ENCODE measurements around the gene SRGAP3.
A peak's percentile ranks its signal among the peaks of the same experiment; 100 is the strongest.

The SRGAP3 gene

DNA sequence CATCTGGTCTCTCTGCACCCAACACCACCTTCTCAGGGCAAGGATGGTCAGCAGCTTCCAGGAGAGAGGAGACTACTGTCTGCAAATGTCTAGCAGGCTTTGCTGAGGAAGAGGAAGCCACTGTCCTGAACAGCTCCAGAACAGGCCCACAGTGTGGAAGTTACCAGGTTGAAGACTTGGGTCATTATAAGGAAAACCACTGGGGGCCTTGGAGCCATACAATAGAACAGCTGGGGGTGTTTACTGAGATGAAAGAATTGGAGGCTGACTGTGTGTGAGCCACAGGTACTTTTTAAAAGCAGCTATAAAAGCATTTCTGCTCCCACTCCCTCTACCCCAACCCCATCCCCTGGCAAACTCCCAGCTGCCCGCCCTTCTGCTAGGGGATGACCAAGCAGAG is 24.2 kb downstream of the SRGAP3 start:
- DNase-seq (ENCODE audit: low read depth) = no peak

DNA sequence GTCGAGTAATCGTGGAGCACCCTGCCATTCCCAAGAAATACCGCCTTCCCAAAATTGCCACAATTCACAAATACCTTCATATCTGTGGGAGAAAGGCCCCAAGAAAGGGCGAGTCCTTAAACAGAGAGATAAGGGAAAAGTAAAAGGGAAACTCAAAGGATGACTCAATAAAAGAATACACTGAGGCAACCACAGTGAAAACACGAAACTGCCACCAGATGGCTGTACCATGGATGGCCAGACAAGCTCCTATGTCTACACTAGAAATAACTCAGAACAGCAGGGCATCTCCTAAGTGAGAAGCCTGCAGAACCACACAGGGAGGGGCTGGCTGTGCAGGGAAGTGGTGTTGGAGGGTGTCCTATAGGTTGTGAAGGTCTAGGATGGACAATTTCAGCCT is 25.0 kb downstream of the SRGAP3 start:
- no peak for DNase-seq (ENCODE audit: low read depth)

DNA sequence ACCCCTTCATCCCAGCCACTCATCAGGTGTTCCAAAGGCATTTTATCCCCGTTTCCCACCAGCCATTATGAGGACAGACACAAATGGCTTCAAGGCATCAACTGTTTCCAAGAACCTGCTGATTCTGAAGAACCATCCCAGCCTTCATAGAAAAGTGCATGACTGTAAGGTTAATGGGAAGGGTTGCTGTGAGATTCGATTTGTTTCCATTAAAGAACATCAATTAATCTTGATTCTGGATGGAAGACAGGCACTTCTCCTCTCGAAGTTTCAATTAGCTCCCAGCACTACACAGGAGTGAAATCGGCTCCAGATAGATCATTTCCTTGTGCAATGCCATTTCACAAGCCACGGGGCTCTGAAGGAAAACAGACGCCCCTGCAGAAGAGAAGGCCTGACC is 25.8 kb downstream of the SRGAP3 start:
- no peak for DNase-seq (ENCODE audit: low read depth)

DNA sequence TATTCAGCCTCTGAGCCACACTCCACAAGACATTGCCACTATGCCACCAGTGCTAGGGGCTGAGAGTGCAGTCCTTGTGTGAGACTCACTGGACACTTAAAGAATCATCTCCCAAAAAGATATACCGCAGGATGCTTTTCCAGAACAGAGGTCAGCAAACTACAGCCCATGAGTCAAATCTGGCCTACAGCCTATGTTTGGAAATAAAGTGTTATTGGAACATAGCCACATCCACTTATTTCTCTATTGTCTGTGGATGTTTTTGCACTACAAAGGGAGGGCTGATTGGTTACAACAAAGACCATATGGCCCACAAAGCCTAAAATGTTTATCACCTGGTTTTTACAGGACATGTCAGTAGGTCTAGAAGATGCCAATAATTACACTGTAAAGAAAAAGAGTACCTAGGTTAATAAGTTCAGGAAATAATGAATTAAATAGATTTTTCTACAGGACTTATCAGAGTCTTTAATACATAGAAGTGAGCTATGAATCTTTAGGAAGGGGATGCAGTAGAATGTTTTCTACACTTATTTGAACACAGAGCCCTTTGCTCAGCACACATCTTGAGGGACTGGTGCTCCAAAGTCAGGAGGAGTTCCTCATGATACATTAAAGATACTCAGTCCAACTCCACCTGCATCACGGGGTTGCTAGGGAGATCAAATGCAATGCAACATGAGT is 26.3 kb downstream of the SRGAP3 start:
- DNase-seq (ENCODE audit: low read depth) = no peak

DNA sequence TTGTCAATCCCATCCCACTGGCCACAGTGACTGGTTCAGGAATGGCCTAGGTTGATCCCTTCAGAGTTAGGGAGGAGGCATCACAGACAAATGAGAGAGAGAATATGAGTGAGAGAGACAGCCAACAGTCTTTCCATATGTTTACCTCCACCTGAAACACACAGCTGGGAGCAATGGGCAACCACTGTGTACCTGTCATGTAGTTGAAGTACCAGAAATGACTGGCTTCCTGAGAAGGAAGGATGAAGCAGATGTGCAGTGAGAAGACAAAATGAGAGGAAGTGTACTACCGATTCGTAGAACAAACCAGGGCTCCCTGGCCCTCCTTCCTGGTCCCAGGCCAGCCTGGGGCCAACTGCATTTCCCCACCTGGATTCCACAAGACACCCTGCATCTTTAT is 27.4 kb downstream of the SRGAP3 start:
- no peak for DNase-seq (ENCODE audit: low read depth)

DNA sequence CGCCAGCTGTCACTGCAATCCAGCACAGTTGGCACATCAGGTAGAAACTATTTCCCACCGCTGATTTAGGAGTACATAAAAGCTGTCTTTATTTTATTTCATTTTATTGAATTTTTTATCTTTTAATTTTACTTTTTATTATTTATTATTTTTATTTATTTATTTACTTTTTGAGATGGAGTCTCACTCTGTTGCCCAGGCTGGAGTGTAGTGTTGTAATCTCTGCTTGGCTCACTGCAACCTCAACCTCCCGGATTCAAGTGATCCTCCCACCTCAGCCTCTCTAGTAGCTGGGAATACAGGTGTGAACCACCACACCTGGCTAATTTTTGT is 31.0 kb downstream of the SRGAP3 start:
- DNase-seq (ENCODE audit: low read depth) = no peak

DNA sequence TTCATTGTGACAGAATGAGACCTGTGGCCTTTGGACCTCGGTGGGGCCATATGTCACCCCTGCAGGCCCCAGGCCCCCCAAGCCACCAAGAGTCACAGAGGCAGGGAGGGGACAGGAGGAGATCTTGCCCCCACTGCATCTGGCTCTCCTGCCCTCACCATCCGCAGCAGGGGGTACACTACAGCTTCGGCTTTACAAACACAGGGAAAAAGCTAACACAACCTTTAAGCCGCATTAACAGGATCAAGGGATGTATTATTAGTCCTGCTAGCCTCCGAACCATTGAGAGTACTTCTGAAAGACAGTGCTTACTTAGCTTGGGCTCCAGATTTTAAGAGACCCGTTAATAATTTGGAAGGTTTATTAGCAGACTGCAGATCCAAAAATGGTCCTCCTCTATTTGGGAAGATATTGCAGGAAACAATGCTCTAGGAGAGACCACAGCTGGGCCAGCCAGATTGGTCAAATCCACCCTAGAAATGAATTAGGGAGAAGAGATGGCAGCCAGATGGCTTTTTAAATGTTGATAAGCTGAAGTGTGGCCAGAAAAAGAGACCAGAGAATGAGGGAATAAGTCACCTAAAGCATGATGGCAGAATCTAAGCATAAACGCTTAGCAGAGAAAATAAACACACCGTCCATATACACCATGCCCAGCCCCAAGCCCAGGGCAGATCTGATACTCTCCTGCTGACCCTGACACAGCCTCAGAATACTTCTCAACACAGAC is 31.5 kb downstream of the SRGAP3 start:
- no peak for DNase-seq (ENCODE audit: low read depth)

DNA sequence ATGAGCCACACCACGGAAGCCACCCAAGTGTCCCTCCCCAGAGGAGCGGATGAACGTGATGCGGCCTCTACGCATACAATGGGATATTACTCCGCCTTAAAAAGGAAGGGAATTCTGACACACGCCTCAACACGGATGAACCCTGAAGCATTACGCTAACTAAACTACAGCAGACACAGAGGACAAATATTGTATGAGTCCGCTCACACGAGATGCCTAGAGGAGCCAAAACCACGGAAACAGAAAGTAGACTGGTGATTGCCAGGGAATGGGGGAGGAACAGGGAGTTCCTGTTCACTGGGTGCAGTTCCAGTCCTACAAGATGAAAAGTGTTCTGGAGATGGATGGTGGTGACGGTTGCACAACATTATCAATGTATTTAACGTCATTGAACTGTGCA is 32.7 kb downstream of the SRGAP3 start:
- DNase-seq (ENCODE audit: low read depth) = peak; percentile 53

DNA sequence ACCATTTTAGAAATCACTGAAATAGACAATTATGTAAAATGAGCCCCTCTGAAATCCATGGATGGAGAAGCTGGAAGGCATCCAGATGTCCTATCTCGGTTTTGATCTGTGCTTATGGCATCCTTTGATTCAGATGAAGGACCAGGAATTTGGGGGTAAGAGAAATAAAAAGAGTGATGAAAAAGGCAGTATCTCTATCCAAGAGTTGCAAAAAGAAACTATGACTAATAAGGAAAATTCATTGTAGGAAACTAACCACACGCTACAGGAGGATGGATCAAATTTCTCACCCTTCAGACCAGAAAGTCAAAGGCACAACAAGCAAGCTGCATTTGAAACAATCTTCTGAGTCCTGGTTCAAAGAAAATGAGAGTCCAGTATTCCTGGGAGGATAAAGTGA is 34.8 kb downstream of the SRGAP3 start:
- DNase-seq (ENCODE audit: low read depth) = peak; percentile 41

DNA sequence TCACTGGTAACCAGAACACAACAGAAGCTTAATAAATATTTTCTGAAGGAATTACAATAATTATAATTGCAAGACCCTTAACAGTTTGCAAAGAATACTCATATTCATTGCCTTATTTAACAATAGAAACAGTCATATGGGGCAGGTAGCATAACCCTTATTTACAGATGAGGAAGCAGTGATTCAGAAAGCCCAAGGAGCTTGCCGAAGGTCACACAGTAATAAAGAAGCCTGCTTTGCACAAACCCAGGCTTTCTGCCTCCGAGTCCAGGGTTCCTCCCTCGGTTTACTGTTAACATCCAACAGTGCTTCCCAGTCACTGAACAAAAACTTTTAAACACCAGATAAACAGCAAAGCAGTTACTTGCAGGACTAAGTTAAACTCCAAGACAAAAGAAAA is 35.3 kb downstream of the SRGAP3 start:
- DNase-seq (ENCODE audit: low read depth) = no peak

DNA sequence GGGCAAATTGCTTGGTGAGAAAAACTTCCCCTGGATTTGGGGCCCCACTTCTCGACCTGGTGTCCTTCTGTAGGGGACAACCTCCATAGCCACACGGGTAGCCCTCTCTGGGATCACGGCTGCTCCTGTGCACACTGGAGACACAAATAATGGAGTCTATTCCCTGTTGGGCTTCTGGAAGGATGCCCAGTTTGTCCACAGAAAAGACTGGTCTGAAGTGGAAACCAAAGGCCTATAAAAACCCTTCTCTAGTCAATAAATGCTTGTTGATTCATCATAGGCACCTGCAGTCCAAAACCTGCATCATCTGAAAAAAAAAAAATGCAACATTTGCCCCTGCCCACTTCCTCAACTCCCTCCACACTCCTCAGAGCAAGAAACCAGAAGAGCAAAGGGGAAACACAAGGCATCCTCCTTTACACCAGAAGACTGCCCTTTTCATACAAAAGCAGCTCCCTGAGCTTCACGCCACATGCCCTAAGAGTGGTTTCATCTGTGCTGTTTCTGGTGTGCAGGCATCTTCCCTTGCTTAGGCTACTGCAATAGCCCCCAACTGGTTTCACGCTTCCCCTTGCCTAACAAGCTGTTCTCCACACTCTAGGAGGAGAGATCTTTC is 36.3 kb downstream of the SRGAP3 start:
- DNase-seq (ENCODE audit: low read depth) = no peak

DNA sequence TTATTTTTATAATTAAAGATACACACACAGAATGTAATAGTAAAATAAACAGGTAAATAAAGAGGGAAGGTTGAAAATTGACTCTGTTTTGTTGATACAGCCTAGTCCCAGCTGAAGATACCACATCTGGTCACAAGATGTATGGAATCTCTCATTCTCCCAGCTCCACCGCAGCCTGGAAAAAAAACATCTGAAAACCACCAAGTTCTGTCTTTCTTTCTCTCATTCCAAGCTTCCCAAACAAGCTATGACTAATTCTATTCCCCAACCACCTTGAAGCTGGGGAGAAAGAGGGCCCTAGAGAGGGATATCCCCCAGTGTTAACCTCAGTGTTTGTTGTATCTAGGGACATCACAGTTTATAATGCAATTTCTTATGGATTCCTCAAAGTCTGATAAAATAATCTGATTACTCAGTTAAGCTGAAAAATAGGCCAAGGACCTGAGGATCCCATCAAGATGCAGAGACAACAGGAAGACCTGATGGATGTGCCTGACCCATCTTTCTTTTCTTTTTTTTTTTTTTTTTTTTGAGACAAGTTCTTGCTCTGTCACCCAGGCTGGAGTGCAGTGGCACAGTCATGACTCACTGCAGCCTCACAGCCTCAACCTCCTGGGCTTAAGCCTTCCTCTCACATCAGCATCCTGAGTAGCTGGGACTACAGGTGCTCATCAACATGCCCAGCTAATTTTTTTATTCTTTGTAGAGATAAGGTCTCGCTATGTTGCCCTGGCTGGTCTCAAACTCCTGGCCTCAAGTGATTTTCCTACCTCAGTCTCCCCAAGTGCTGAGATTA is 38.1 kb downstream of the SRGAP3 start:
- peak; percentile 61 for DNase-seq (ENCODE audit: low read depth)

DNA sequence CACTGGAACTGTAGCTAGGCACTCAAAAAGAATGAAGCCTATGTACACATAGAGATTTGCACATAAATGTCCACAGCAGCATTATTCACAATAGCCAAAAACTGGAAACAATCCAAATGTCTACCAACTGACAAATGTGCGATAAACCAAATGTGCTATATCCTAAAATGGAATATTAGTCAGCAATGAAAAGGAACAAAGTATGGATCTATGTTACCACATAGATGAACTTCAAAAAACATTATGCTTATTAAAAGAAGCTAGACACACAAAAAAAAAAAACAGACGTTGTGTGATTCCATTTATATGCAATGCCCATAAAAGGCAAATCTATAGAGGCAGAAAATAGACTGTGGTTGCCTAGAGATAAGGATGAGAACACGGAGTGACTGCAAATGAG is 39.7 kb downstream of the SRGAP3 start:
- DNase-seq (ENCODE audit: low read depth) = no peak

DNA sequence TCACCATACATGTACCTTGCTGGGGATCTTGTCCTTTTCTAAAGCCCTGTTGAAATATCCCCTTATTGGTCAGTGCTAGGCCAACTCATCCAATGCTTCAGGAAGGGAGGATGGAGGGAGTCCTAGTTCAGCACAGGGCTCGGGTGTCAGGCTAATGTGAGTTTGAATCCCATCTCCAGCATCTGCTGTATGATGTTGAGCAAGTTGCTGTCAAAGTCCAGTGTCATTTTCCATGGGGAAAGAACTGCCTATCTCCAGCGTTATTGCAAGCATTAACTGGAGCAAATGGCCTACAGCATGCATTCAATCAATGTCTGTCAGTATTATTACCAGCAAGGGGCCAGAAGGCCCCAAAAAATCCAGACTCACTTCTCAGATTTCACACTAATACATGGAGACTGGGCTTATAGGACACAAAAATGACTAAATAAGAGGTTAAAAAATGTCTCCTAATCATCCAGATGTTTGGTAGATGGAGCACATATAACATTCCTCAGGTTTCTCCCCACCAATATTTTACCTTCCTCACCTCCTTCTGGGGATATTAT is 40.8 kb downstream of the SRGAP3 start:
- DNase-seq (ENCODE audit: low read depth) = no peak

DNA sequence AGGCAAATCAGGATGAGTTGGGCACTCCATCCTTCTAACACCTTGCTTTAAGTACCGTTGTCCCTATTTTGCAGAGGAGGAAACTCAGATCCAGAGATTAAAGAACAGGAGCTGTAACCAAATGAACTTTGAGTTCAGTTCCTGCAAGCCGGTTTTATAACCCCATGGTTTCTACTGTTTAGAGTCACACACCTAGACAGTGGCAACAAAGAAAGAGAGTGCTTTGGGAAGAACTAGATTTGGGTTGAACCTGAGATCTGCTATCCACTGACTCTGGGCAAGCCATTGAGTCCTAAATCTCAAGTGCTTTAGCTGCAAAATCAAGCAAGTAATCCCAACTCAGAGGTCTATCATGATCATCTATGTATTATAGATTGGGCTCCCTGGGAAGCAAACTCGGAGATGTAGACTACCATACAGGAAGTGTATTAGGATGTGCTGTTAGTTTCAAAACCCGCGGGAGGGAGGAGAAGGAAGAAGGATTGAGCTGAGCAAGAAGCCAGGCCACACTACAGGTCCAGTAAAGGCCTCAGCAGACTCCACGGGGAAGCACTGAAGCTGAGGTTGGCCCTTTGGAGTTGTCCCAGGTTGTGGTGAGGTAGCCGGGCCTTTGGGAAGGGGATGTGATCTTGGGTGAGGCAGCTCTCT is 42.2 kb downstream of the SRGAP3 start:
- DNase-seq (ENCODE audit: low read depth) = no peak

DNA sequence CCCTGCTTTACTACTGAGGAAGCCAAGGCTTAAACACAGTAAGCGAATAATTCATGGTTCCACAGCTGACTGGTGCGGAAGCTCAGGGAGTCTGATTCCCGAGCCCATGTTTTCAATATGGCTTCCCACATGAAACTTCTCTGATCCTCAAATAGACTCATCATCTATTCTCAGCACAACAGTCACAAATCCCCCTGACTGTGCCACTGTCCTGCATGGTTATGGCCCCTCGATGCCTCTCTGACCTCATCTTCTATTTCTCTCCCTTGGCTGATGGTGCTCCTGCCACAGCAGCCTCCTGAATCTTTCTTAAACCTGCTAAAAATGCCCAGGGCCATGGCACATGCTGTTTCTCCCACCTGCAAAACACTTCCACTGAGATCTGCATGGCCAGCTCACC is 43.2 kb downstream of the SRGAP3 start:
- no peak for DNase-seq (ENCODE audit: low read depth)

DNA sequence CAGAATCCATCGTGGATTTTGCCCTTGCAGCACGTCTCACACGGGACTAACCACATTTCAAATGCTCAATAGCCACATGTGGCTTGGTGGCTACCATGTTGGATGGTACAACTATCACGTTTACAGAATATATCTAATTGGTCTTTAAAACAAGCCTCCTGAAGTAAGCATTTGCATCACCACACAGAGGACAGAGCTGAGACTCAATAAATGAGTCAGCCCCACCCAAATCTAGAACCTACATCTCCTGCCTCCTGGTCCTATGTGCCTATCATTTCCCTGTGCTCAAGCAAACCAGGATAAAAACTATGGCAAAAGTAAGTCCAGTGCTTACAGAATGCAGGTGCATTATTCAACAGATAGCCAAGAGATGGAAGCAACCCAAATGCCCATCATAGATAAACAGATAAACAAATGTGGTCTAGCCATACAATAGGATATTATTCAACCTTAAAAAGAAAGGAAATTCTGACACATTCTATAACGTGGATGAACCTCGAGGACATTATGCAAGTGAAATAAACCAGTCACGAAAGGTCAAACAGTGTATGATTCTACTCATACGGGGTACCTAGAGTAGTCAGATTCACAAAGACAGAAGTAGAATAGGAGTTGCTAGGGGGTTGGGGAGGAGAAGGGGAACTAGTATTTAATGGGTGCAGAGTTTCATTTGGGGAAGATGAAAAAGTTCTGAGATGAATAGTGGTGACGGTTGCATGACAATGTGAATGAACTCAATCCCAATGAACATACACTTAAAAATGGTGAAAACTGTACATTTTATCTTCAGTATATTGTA is 43.9 kb downstream of the SRGAP3 start:
- no peak for DNase-seq (ENCODE audit: low read depth)

DNA sequence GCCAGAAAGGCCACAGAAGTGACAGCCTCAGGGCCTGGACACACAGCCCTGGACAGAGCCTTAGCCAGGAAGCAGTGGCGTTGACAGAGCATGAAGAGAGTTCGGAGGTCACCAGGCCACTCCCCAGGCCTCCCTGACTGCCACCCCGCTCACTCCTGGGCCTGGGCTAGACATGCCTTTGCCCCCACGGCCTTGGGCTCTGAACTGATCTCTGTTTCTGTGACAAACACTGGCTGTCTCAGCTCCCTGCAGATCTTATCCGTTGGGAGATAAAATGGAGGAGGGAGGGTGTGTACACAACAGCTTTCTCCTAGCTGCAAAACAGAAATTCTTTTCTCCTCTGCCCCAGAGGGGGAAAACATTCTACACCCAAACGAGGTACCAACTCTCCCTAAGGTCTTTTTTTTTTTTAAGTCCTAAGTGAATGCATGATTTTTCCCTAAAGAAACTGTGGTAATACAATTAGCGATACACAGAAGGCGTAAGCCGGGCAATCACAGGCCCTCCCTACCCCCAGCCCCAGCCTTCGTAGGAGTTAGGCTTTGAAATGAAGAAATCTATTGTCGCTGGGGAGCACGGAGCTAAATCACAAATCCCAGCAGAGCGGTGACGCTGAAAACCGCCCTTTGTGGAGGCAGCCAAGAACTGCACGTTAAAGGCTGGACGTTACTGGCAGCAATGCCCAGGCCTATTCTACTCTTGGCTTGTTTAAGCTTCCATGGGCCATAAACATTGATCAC is 45.0 kb downstream of the SRGAP3 start:
- DNase-seq (ENCODE audit: low read depth) = no peak

DNA sequence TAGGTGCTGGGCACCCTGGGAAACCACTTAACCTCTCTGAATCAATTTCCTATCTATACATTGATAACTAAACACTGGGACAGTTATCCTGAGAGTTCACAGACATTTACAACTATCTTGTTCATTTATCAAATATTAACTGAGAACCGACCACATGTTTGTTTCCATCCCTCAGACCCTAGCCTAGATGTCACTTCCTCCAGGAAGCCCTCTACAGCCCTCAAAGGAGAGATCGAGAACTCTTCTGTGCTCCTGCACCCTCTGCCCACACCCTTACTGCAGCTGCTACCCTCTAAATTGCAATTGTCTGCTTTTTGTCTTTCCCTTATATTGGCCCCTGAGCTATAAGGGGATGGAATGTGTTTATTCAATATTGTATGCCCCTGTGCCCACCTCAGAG is 46.1 kb downstream of the SRGAP3 start:
- DNase-seq (ENCODE audit: low read depth) = no peak

DNA sequence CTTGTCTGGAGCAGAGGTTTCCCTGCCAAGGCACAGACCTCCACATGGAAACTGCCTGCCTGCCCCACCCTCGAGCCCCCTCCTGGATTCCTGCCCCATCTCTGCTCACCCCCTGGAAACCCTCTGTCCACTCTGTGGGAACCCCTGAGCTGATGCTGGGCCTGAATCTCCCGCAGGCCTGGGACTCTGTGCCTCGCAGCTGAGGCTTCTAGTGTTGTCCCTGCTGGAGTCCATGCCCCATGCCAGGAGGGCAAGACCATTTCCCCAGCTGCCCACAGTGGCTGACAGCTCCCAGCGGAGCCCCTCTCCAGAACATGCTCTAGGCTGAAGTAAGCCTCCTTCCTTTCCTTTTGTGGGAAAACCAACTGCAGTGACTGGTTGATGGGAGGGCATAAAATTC is 46.9 kb downstream of the SRGAP3 start:
- no peak for DNase-seq (ENCODE audit: low read depth)

DNA sequence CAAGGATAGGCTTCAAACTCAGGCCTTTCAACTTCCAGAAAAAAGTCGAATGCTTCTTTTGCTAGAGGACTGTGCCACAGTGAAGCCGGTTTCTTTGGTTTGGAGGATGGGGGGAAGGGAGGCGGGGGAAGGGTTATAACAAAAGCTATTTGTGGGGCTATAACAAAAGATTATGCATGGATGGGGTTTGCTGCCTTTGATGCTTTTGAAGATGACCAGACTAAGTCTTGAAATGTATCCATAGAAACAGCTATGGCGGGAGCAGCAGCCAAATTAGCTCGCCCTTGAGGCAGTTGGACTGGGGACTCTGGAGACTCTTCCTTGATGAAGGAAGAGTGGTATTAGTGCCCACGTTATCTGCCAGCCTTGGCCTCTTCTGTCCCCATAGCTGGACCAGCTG is 47.5 kb downstream of the SRGAP3 start:
- DNase-seq (ENCODE audit: low read depth) = no peak
